H1 (cell line): ENCODE data around the gene CEP250. TPM values are rescaled to one million over a fixed set of nuclear protein-coding genes. Genes with fewer than 3 reads are reported as not detected.

Experiments
- CTCF ChIA-PET: fragments of 300-600 bp; sonication (Branson Sonifier 250); formaldehyde crosslinking; loops from one replicate; lab custom pipeline; 2021; ENCODE audit not compliant: partially characterized antibody; lab: Charles Lee
- POLR2A ChIA-PET: fragments of 300-600 bp; sonication (Branson Sonifier 250); formaldehyde crosslinking; loops from one replicate; lab custom pipeline; 2021; ENCODE audit warnings: inconsistent platforms; ENCODE audit not compliant: partially characterized antibody; lab: Charles Lee
- DNase-seq, 2 experiments: peaks; one replicate each; pipeline versions ENCODE4 v3.0.0 to v3.0.0-alpha.2; 2010 to 2022; ENCODE audit warnings: low spot score in 2 of 2, low read depth in 1 of 2, mixed read lengths in 1 of 2
- FAIRE-seq: peaks from 2 replicates; lab custom pipeline; 2011; peaks lifted over from hg19 to GRCh38; lab: Jason Lieb, UNC
- H2AFZ ChIP-seq: 2 replicates; pipeline ENCODE4 v1.8.1; 2012; ENCODE audit warnings: low read length, inconsistent platforms
- H2AK5ac ChIP-seq: 2 replicates; pipeline ENCODE4 v1.6.1; 2013; ENCODE audit warnings: low read depth, low read length
- H2BK120ac ChIP-seq: replicated peaks from 2 replicates; pipeline ENCODE3; 2013; ENCODE audit warnings: low read depth, low read length, inconsistent platforms
- H2BK12ac ChIP-seq: 2 replicates; pipeline ENCODE4 v1.6.1; 2013; ENCODE audit warnings: low read depth, low read length
- H2BK15ac ChIP-seq: 2 replicates; pipeline ENCODE4 v1.6.1; 2013; ENCODE audit warnings: low read length
- H2BK20ac ChIP-seq: 2 replicates; pipeline ENCODE4 v1.6.1; 2013; ENCODE audit warnings: low read length
- H2BK5ac ChIP-seq: 2 replicates; pipeline ENCODE4 v1.6.1; 2013; ENCODE audit warnings: low read depth, low read length
- H3K14ac ChIP-seq: 2 replicates; pipeline ENCODE4 v1.6.1; 2013; ENCODE audit warnings: inconsistent platforms; ENCODE audit not compliant: insufficient read length
- H3K18ac ChIP-seq: 2 replicates; pipeline ENCODE4 v1.6.1; 2013; ENCODE audit warnings: low read length; ENCODE audit errors: extremely low read depth
- H3K23ac ChIP-seq: 2 replicates; pipeline ENCODE4 v1.6.1; 2013; ENCODE audit warnings: inconsistent platforms; ENCODE audit not compliant: insufficient read length
- H3K23me2 ChIP-seq: 2 replicates; pipeline ENCODE4 v1.6.1; 2013; ENCODE audit warnings: low read depth, low read length
- H3K27ac ChIP-seq: 2 replicates; pipeline ENCODE4 v1.6.1; 2011; ENCODE audit warnings: low read depth, low read length, inconsistent platforms
- H3K27me3 ChIP-seq, 4 experiments: replicated peaks in 1 of 4; 1 replicate in 1 of 4; 2 replicates in 3 of 4; pipeline versions ENCODE4 v1.6.1 to v1.8.1; 2011 to 2013; ENCODE audit warnings: low read length in 3 of 4, mild to moderate bottlenecking in 3 of 4, inconsistent platforms in 2 of 4, mixed read lengths in 2 of 4, moderate library complexity in 1 of 4; ENCODE audit not compliant: control insufficient read depth in 3 of 4, insufficient read depth in 3 of 4; ENCODE audit errors: extremely low read depth in 1 of 4
- H3K36me3 ChIP-seq, 4 experiments: 2 replicates each; pipeline versions ENCODE4 v1.6.1 to v1.8.1; 2011 to 2013; ENCODE audit warnings: mild to moderate bottlenecking in 4 of 4, low read length in 3 of 4, moderate library complexity in 2 of 4, control low read depth in 1 of 4, inconsistent platforms in 1 of 4; ENCODE audit not compliant: insufficient read depth in 4 of 4, control insufficient read depth in 2 of 4
- H3K4ac ChIP-seq: replicated peaks from 2 replicates; pipeline ENCODE3; 2013; ENCODE audit warnings: low read length, low read depth, mixed read lengths, inconsistent platforms; ENCODE audit not compliant: insufficient read length
- H3K4me1 ChIP-seq, 4 experiments: replicated peaks in 1 of 4; 1 replicate in 1 of 4; 2 replicates in 3 of 4; pipeline versions ENCODE4 v1.6.1 to v1.8.1; 2011 to 2013; ENCODE audit warnings: low read length in 3 of 4, inconsistent platforms in 2 of 4, mixed read lengths in 1 of 4; ENCODE audit not compliant: insufficient read depth in 4 of 4, control insufficient read depth in 3 of 4
- H3K4me2 ChIP-seq, 2 experiments: 2 replicates each; pipeline versions ENCODE4 v1.6.1 to v1.8.1; 2011 to 2013; ENCODE audit warnings: low read depth in 2 of 2, low read length in 2 of 2, control low read depth in 1 of 2, inconsistent platforms in 1 of 2, mild to moderate bottlenecking in 1 of 2; ENCODE audit not compliant: insufficient read depth in 1 of 2
- H3K4me3 ChIP-seq, 4 experiments: fragments of 200-600, 300-600 bp in 1 of 4; sonication (generic), shearing (Covaris generic), sonication (Bioruptor Twin) in 1 of 4; 2 replicates each; pipeline versions ENCODE4 v1.5.1 to v1.8.1; 2011 to 2016; ENCODE audit warnings: low read length in 4 of 4, low read depth in 3 of 4, control low read depth in 2 of 4, inconsistent platforms in 2 of 4, mild to moderate bottlenecking in 2 of 4, mixed read lengths in 1 of 4, moderate library complexity in 1 of 4; ENCODE audit not compliant: insufficient read depth in 2 of 4; ENCODE audit errors: extremely low read depth in 1 of 4
- H3K56ac ChIP-seq: replicated peaks from 2 replicates; pipeline ENCODE3; 2013; ENCODE audit warnings: low read depth, mild to moderate bottlenecking, mixed read lengths, low read length, inconsistent platforms; ENCODE audit not compliant: insufficient read length
- H3K79me1 ChIP-seq: 2 replicates; pipeline ENCODE4 v1.6.1; 2013; ENCODE audit warnings: low read depth, low read length, control low read depth
- H3K79me2 ChIP-seq, 2 experiments: 2 replicates each; pipeline versions ENCODE4 v1.6.1 to v1.8.1; 2012 to 2013; ENCODE audit warnings: low read length in 2 of 2, mild to moderate bottlenecking in 2 of 2, inconsistent platforms in 1 of 2; ENCODE audit not compliant: insufficient read depth in 2 of 2, control insufficient read depth in 1 of 2
- H3K9ac ChIP-seq, 4 experiments: replicated peaks in 1 of 4; 1 replicate in 1 of 4; 2 replicates in 3 of 4; pipeline versions ENCODE4 v1.6.1 to v1.8.1; 2011 to 2013; ENCODE audit warnings: low read depth in 3 of 4, low read length in 3 of 4, control low read depth in 2 of 4, mild to moderate bottlenecking in 2 of 4, moderate library complexity in 2 of 4, inconsistent platforms in 1 of 4; ENCODE audit errors: extremely low read depth in 1 of 4
- H3K9me3 ChIP-seq, 2 experiments: 2 replicates each; pipeline versions ENCODE4 v1.6.1 to v1.8.1; 2012 to 2013; ENCODE audit warnings: mild to moderate bottlenecking in 2 of 2, moderate library complexity in 2 of 2, control low read depth in 1 of 2, inconsistent platforms in 1 of 2, low read depth in 1 of 2, low read length in 1 of 2, mixed read lengths in 1 of 2; ENCODE audit not compliant: insufficient read depth in 2 of 2
- H4K20me1 ChIP-seq, 2 experiments: replicated peaks in 1 of 2; 2 replicates each; pipeline versions ENCODE3 to v1.8.1; 2011 to 2013; ENCODE audit warnings: inconsistent platforms in 2 of 2, low read length in 2 of 2, mild to moderate bottlenecking in 1 of 2; ENCODE audit not compliant: insufficient read depth in 2 of 2, control insufficient read depth in 1 of 2
- H4K5ac ChIP-seq: 2 replicates; pipeline ENCODE4 v1.6.1; 2013; ENCODE audit warnings: low read length, low read depth, mixed read lengths, inconsistent platforms; ENCODE audit not compliant: insufficient read length
- H4K8ac ChIP-seq: 2 replicates; pipeline ENCODE4 v1.8.0; 2013; ENCODE audit warnings: mild to moderate bottlenecking, moderate library complexity, low read length, inconsistent platforms; ENCODE audit not compliant: insufficient read depth; ENCODE audit errors: extremely low read depth
- H4K91ac ChIP-seq: replicated peaks from 2 replicates; pipeline ENCODE3; 2013; ENCODE audit warnings: low read length, mixed read lengths, inconsistent platforms; ENCODE audit not compliant: insufficient read length
- ASH2L ChIP-seq: fragments of 200-600, 300-600 bp; sonication (generic); IDR thresholded peaks from one replicate; pipeline ENCODE4 v1.7.1; 2017; ENCODE audit warnings: low read length
- HDAC6 ChIP-seq: IDR thresholded peaks from one replicate; pipeline ENCODE4 v1.7.1; 2012; ENCODE audit warnings: low read depth, mild to moderate bottlenecking, inconsistent platforms, low read length, moderate library complexity
- KDM1A ChIP-seq: fragments of 200-600, 300-600 bp; sonication (generic); IDR thresholded peaks from 2 replicates; pipeline ENCODE4 v1.7.1; 2016; ENCODE audit warnings: mild to moderate bottlenecking, low read length, borderline replicate concordance
- KDM4A ChIP-seq: IDR thresholded peaks from one replicate; pipeline ENCODE4 v1.7.1; 2012; ENCODE audit warnings: low read depth, mild to moderate bottlenecking, moderate library complexity, low read length, inconsistent platforms; ENCODE audit not compliant: severe bottlenecking
- KDM5A ChIP-seq: fragments of 200-600 bp; IDR thresholded peaks from 2 replicates; pipeline ENCODE4 v1.7.1; 2012; ENCODE audit warnings: mild to moderate bottlenecking, low read length, inconsistent platforms, mixed read lengths
- RBBP5 ChIP-seq: IDR thresholded peaks from 2 replicates; pipeline ENCODE4 v1.7.1; 2012; ENCODE audit warnings: low read depth, mild to moderate bottlenecking, inconsistent platforms, low read length, moderate library complexity, borderline replicate concordance
- SIX5 ChIP-seq: IDR thresholded peaks from 2 replicates; pipeline ENCODE4 v1.6.1; 2011; ENCODE audit warnings: mild to moderate bottlenecking, low read depth, low read length
- SP2 ChIP-seq: IDR thresholded peaks from 2 replicates; pipeline ENCODE4 v1.6.1; 2012; ENCODE audit warnings: mild to moderate bottlenecking, low read length, inconsistent platforms
- SRF ChIP-seq: IDR thresholded peaks from 2 replicates; pipeline ENCODE4 v1.6.1; 2011; ENCODE audit warnings: mild to moderate bottlenecking, low read depth, low read length, moderate library complexity
- TEAD4 ChIP-seq: IDR thresholded peaks from 2 replicates; pipeline ENCODE4 v1.6.1; 2012; ENCODE audit warnings: low read depth, low read length, inconsistent platforms, mixed read lengths
- YY1 ChIP-seq: IDR thresholded peaks from 2 replicates; pipeline ENCODE4 v1.6.1; 2011; ENCODE audit warnings: low read depth, mild to moderate bottlenecking, low read length
- WGBS, 2 experiments: shearing (Covaris generic) in 1 of 2; methylation state at CpG; one replicate each; pipeline versions ENCODE4 v1.1.6 to v1.1.7; 2013 to 2015; ENCODE audit warnings: low lambda C conversion rate in 2 of 2, mixed read lengths in 2 of 2, inconsistent platforms in 1 of 2, low coverage in 1 of 2, missing lambda C conversion rate in 1 of 2; ENCODE audit not compliant: insufficient replicate concordance in 2 of 2, insufficient coverage in 1 of 2, insufficient read length in 1 of 2; ENCODE audit errors: extremely low coverage in 1 of 2, missing lambda C conversion rate in 1 of 2; 5-methylcytosine and 5-hydroxymethylcytosine counted together
- polyA plus RNA-seq, 7 experiments: library from polyadenylated mRNA; depleted of rRNA in 3 of 7; stranded (reverse) in 5 of 7; unstranded in 2 of 7; fragments of >200 nt in 5 of 7; fragments of 200-250 nt in 2 of 7; gene quantifications; 1 replicate in 5 of 7; 2 replicates in 1 of 7; 4 replicates in 1 of 7; pipeline versions ENCODE4 v1.2.1 to v1.2.3, GENCODE V29; 2011 to 2013; ENCODE audit warnings: missing spikeins in 2 of 7, mixed read lengths in 2 of 7
- total RNA-seq: library from RNA; stranded (reverse); fragmentation: NEBNext Ultra II Directional; extraction: Animal tissue kit (Norgen Biotek cat#: 25700); gene quantifications from 2 replicates; pipeline ENCODE4 v1.2.1, GENCODE V29; 2021
- TF ChIP-seq, protein P1 (sequence below): IDR thresholded peaks from 2 replicates; pipeline ENCODE4 v1.6.1; 2011; ENCODE audit warnings: low read depth, mild to moderate bottlenecking, low read length; ENCODE audit not compliant: insufficient read depth

CEP250 gene
- total and polyA plus RNA-seq, 2 of the 8 experiments (the other 6 are each of a cell fraction or from before 2014, with no cell fraction given), result 2.6 to 33.7 TPM

DNA sequence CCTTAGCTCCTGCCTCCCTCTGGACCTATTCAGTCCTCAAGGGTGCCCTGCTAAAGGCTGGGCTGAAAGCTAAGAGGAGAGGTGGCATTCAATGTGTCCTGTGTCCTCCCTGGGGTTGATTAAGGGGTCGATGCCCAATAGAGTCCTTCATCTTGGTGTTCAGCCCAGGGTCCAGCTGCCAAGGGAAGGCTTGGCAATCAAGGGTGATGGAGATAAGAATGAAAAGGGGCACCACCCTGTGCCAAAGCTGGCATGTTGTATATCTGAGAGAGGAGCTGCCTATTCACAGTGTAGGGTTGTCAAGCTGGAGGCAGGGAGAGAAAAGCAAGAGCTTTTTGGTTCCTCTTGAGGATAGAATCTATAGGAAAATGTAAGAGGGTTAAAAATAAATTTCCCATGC lies 61.7 kb downstream of the CEP250 start:
- no peak overlapping the region for H2AK5ac ChIP-seq
- peaks cover 3 to 4% (median 3%) of the 10 kb centered on the region in 4 experiments; a peak in 2 of 8 replicates for H3K36me3 ChIP-seq
- no peaks in the 10 kb centered on the region for H3K27me3 ChIP-seq
- no peak overlapping the region for H3K23ac ChIP-seq
- no peaks in the 10 kb centered on the region for H3K9me3 ChIP-seq
- no peak overlapping the region for H4K5ac ChIP-seq
- FAIRE-seq, result no peak
- H3K4ac ChIP-seq, result no peak overlapping the region
- no peaks in the 10 kb centered on the region for H3K23me2 ChIP-seq
- no peak for DNase-seq
- H2BK120ac ChIP-seq, result no peak overlapping the region
- 67% methylated on average over 1 of the region's 1 CpG; no CpG with 5 or more reads in 1 of the 2 experiments for WGBS, 2 experiments
- H4K20me1 ChIP-seq, result peaks cover 0 to 5% of the 10 kb centered on the region in 2 experiments
- no peak overlapping the region for H3K4me2 ChIP-seq
- no peak overlapping the region for H4K91ac ChIP-seq
- H3K27ac ChIP-seq, result no peak overlapping the region
- no peak overlapping the region for H4K8ac ChIP-seq
- no peak overlapping the region for H2BK5ac ChIP-seq
- POLR2A ChIA-PET, result interaction anchor here (0.7 kb wide), 1 partner anchor 95 kb away, joined by 3 read pairs; no protein-coding TSS in a partner anchor
- no peak overlapping the region for H3K9ac ChIP-seq
- no peak overlapping the region for H3K14ac ChIP-seq
- no peaks in the 10 kb centered on the region for H3K79me2 ChIP-seq
- no peak overlapping the region for H3K18ac ChIP-seq
- no peaks in the 10 kb centered on the region for H3K4me1 ChIP-seq
- H3K79me1 ChIP-seq, result no peaks in the 10 kb centered on the region
- no peak overlapping the region for H3K56ac ChIP-seq
- H2AFZ ChIP-seq, result no peak overlapping the region
- H3K4me3 ChIP-seq, result no peak overlapping the region
- no peak overlapping the region for H2BK15ac ChIP-seq
- CTCF ChIA-PET, result interaction anchor here (1.1 to 2.6 kb wide), 3 partner anchors 14 to 103 kb away, joined by 4 to 10 read pairs (median 5); no protein-coding TSS in a partner anchor
- no peak overlapping the region for H2BK20ac ChIP-seq
- H2BK12ac ChIP-seq, result no peak overlapping the region
- no peak for TF ChIP-seq ASH2L
- no peak for TF ChIP-seq TEAD4
- no peak for TF ChIP-seq KDM1A
- no peak for TF ChIP-seq KDM4A
- TF ChIP-seq YY1, result no peak
- TF ChIP-seq SRF, result no peak
- TF ChIP-seq, protein P1, sequence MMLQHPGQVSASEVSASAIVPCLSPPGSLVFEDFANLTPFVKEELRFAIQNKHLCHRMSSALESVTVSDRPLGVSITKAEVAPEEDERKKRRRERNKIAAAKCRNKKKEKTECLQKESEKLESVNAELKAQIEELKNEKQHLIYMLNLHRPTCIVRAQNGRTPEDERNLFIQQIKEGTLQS, result no peak
- no peak for TF ChIP-seq SIX5
- no peak for TF ChIP-seq RBBP5
- TF ChIP-seq SP2, result no peak
- TF ChIP-seq HDAC6, result no peak
- TF ChIP-seq KDM5A, result no peak
